ENCODE measurements around the gene PLXDC2. TPM values are rescaled to one million over a fixed set of nuclear protein-coding genes. Genes with fewer than 3 reads are reported as not detected.

PLXDC2 gene
- total and polyA plus RNA-seq, 10 of the 15 experiments (the other 5 are each of a cell fraction or from before 2014, with no cell fraction given) = 0.05 to 1.8 (median 0.14) TPM; not detected in 2

DNA sequence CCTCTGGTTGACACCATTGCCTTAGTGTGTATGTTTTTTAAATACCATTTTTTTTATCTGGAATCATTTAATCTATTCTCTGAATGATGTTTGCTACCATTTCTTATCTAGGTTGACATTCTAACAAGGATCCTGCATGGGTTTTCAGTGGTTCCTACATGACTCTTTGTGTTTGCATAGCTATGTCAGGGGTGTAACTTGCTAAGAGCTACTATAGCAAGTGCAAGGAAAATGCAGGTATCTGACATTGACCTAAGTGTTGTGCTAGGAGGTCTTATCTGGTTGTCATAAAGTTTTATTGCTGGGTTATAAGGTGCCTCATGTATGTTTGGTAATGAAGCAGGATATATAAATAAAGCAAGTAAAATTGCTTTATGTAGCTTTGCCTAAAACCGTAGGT lies 183.2 kb downstream of the PLXDC2 start:
- DNase-seq (ENCODE audit: low read depth, low spot score) (no peak), ATAC-seq (no peak), FAIRE-seq (no peak)
- no TSS peak for BruUV-seq (replicated peaks)
- in situ Hi-C loops (cut with MboI) (no loop called here), intact Hi-C loops (cut with micrococcal nuclease; ENCODE audit: unreplicated experiment) (no loop called here)
- no peak overlapping the region for H3K4me3 ChIP-seq
- H3K9ac ChIP-seq (ENCODE audit: control insufficient read depth, insufficient read depth, low read length) = no peak overlapping the region
- H2AFZ ChIP-seq (ENCODE audit: control insufficient read depth, low read depth, low read length) = no peak overlapping the region
- CTCF ChIA-PET = interaction anchor here (1.6 kb wide), 2 partner anchors 11 to 37 kb away, joined by 3 to 4 read pairs; no protein-coding TSS in a partner anchor
- H3K9me3 ChIP-seq (replicated peaks; ENCODE audit: control insufficient read depth, insufficient read depth, low read length) = no peaks in the 10 kb centered on the region
- H3K27ac ChIP-seq (ENCODE audit: control insufficient read depth, insufficient read depth) = no peak overlapping the region
- TF ChIP-seq SUZ12 (IDR thresholded peaks at IDR 0.05; ENCODE audit: unreplicated experiment) (no peak), TARDBP (IDR thresholded peaks at IDR 0.05; ENCODE audit: borderline replicate concordance) (no peak), ESRRA (IDR thresholded peaks at IDR 0.05; ENCODE audit: low read length) (no peak), IRF4 (IDR thresholded peaks at IDR 0.05; ENCODE audit: low read depth, low read length) (no peak), EED (IDR thresholded peaks at IDR 0.05; ENCODE audit: low read depth) (no peak), RCOR1 (conservative IDR thresholded peaks at IDR 0.05; ENCODE audit: low read depth, low read length) (no peak), KAT2A (conservative IDR thresholded peaks at IDR 0.05; ENCODE audit: control insufficient read depth, low read depth, low read length) (no peak), NR2C1 (IDR thresholded peaks at IDR 0.05) (no peak), NR2F1 (conservative IDR thresholded peaks at IDR 0.05) (no peak), NBN (IDR thresholded peaks at IDR 0.05) (no peak)
- TF ChIP-seq, protein P1, sequence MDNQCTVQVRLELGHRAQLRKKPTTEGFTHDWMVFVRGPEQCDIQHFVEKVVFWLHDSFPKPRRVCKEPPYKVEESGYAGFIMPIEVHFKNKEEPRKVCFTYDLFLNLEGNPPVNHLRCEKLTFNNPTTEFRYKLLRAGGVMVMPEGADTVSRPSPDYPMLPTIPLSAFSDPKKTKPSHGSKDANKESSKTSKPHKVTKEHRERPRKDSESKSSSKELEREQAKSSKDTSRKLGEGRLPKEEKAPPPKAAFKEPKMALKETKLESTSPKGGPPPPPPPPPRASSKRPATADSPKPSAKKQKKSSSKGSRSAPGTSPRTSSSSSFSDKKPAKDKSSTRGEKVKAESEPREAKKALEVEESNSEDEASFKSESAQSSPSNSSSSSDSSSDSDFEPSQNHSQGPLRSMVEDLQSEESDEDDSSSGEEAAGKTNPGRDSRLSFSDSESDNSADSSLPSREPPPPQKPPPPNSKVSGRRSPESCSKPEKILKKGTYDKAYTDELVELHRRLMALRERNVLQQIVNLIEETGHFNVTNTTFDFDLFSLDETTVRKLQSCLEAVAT (IDR thresholded peaks at IDR 0.05) = no peak
- TF ChIP-seq, protein P2, sequence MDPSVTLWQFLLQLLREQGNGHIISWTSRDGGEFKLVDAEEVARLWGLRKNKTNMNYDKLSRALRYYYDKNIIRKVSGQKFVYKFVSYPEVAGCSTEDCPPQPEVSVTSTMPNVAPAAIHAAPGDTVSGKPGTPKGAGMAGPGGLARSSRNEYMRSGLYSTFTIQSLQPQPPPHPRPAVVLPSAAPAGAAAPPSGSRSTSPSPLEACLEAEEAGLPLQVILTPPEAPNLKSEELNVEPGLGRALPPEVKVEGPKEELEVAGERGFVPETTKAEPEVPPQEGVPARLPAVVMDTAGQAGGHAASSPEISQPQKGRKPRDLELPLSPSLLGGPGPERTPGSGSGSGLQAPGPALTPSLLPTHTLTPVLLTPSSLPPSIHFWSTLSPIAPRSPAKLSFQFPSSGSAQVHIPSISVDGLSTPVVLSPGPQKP (IDR thresholded peaks at IDR 0.05; ENCODE audit: low read depth, low read length) = no peak
- TF ChIP-seq, protein P3, sequence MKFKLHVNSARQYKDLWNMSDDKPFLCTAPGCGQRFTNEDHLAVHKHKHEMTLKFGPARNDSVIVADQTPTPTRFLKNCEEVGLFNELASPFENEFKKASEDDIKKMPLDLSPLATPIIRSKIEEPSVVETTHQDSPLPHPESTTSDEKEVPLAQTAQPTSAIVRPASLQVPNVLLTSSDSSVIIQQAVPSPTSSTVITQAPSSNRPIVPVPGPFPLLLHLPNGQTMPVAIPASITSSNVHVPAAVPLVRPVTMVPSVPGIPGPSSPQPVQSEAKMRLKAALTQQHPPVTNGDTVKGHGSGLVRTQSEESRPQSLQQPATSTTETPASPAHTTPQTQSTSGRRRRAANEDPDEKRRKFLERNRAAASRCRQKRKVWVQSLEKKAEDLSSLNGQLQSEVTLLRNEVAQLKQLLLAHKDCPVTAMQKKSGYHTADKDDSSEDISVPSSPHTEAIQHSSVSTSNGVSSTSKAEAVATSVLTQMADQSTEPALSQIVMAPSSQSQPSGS (IDR thresholded peaks at IDR 0.05; ENCODE audit: low read length) = no peak
- TF ChIP-seq, protein P4, sequence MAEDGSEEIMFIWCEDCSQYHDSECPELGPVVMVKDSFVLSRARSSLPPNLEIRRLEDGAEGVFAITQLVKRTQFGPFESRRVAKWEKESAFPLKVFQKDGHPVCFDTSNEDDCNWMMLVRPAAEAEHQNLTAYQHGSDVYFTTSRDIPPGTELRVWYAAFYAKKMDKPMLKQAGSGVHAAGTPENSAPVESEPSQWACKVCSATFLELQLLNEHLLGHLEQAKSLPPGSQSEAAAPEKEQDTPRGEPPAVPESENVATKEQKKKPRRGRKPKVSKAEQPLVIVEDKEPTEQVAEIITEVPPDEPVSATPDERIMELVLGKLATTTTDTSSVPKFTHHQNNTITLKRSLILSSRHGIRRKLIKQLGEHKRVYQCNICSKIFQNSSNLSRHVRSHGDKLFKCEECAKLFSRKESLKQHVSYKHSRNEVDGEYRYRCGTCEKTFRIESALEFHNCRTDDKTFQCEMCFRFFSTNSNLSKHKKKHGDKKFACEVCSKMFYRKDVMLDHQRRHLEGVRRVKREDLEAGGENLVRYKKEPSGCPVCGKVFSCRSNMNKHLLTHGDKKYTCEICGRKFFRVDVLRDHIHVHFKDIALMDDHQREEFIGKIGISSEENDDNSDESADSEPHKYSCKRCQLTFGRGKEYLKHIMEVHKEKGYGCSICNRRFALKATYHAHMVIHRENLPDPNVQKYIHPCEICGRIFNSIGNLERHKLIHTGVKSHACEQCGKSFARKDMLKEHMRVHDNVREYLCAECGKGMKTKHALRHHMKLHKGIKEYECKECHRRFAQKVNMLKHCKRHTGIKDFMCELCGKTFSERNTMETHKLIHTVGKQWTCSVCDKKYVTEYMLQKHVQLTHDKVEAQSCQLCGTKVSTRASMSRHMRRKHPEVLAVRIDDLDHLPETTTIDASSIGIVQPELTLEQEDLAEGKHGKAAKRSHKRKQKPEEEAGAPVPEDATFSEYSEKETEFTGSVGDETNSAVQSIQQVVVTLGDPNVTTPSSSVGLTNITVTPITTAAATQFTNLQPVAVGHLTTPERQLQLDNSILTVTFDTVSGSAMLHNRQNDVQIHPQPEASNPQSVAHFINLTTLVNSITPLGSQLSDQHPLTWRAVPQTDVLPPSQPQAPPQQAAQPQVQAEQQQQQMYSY (CRISPR knock-in tag; IDR thresholded peaks at IDR 0.05) = no peak
- no peak overlapping the region for H3K4me2 ChIP-seq (ENCODE audit: control insufficient read depth, insufficient read depth)
- H4K20me1 ChIP-seq (ENCODE audit: control insufficient read depth, insufficient read depth) = no peaks in the 10 kb centered on the region
- 73% methylated on average over 1 of the region's 1 CpG for WGBS (ENCODE audit: insufficient coverage, insufficient replicate concordance, low lambda C conversion rate, missing lambda C conversion rate)
- H3K79me2 ChIP-seq (ENCODE audit: control insufficient read depth, insufficient read depth, low read length) = no peaks in the 10 kb centered on the region
- RAD21 ChIA-PET (ENCODE audit: unreplicated experiment) = interaction anchor here (2.7 kb wide), 1 partner anchor 40 kb away, joined by 11 read pairs; no protein-coding TSS in a partner anchor
- SMC1A ChIA-PET (ENCODE audit: uncharacterized antibody, unreplicated experiment) = interaction anchor here (1.1 to 3.3 kb wide), 6 partner anchors 8 to 170 kb away, joined by 3 to 15 read pairs (median 8); no protein-coding TSS in a partner anchor
- H3K27me3 ChIP-seq (replicated peaks in 1 of 2; ENCODE audit: control insufficient read depth in 2 of 2, insufficient read depth in 2 of 2, low read length in 1 of 2) = no peaks in the 10 kb centered on the region
- POLR2A ChIA-PET = no interaction called here
- peaks cover 5% of the 10 kb centered on the region for H3K4me1 ChIP-seq (ENCODE audit: control insufficient read depth, insufficient read depth, low read length)
- no peaks in the 10 kb centered on the region for H3K36me3 ChIP-seq (ENCODE audit: control insufficient read depth in 2 of 2, insufficient read depth in 2 of 2, low read length in 1 of 2)
